Urinary bladder (tissue), 4 donors: Measurements from ENCODE around the gene CCNJ. TPM values are rescaled to one million over a fixed set of nuclear protein-coding genes. Genes with fewer than 3 reads are reported as not detected.

ENCODE experiments used
- DNase-seq: peaks from one replicate; pipeline ENCODE4 v3.0.0-alpha.2; 2015; ENCODE audit errors: extremely low spot score
- H3K27ac ChIP-seq: one replicate; pipeline ENCODE4 v1.5.1; 2013; ENCODE audit warnings: low read depth, mild to moderate bottlenecking, moderate library complexity
- H3K36me3 ChIP-seq: one replicate; pipeline ENCODE4 v1.6.1; 2013; ENCODE audit warnings: mild to moderate bottlenecking, moderate library complexity; ENCODE audit not compliant: insufficient read depth
- H3K4me1 ChIP-seq: one replicate; pipeline ENCODE4 v1.6.1; 2013; ENCODE audit warnings: mild to moderate bottlenecking, moderate library complexity; ENCODE audit not compliant: insufficient read depth
- H3K4me3 ChIP-seq: one replicate; pipeline ENCODE4 v1.5.1; 2013; ENCODE audit warnings: low read depth, low read length
- WGBS: extraction: QIAGEN DNeasy Blood & Tissue Kit; methylation state at CpG from one replicate; pipeline ENCODE4 v1.1.7; 2013; 5-methylcytosine and 5-hydroxymethylcytosine counted together
- polyA plus RNA-seq: library from polyadenylated mRNA; stranded (reverse); fragments of 200-250 nt; gene quantifications from one replicate; pipeline ENCODE4 v1.2.3, GENCODE V29; 2013
- small RNA-seq: library from RNA; depleted of rRNA; stranded (forward); fragments of <200 nt; gene quantifications from one replicate; pipeline ENCODE3, GENCODE V24; 2014
- total RNA-seq: library from RNA; depleted of rRNA; stranded (reverse); fragments of >200 nt; gene quantifications from one replicate; pipeline ENCODE4 v1.2.3, GENCODE V29; 2014
- donor health status: healthy with polysubstance abuse.
- donor health status: healthy.

CCNJ gene
- total and polyA plus RNA-seq, 2 donors = 3.5 to 7.3 TPM

- H3K27ac ChIP-seq = no peak overlapping the region
- DNase-seq = no peak
- no peaks in the 10 kb centered on the region for H3K4me1 ChIP-seq
- WGBS = 94% methylated on average over 2 of the region's 2 CpGs
- H3K4me3 ChIP-seq = no peak overlapping the region
- peaks cover 2% of the 10 kb centered on the region for H3K36me3 ChIP-seq
Measured at GRCh38 chr10:96082153-96082552, 38.8 kb downstream of the CCNJ start.

GRCh38 chr10:96082748-96083147 lies 39.4 kb downstream of the CCNJ start:
- H3K4me1 ChIP-seq = no peaks in the 10 kb centered on the region
- WGBS = 81% methylated on average over 1 of the region's 1 CpG
- H3K36me3 ChIP-seq = peaks cover 2% of the 10 kb centered on the region
- DNase-seq = no peak
- no peak overlapping the region for H3K4me3 ChIP-seq
- H3K27ac ChIP-seq = no peak overlapping the region

DNA sequence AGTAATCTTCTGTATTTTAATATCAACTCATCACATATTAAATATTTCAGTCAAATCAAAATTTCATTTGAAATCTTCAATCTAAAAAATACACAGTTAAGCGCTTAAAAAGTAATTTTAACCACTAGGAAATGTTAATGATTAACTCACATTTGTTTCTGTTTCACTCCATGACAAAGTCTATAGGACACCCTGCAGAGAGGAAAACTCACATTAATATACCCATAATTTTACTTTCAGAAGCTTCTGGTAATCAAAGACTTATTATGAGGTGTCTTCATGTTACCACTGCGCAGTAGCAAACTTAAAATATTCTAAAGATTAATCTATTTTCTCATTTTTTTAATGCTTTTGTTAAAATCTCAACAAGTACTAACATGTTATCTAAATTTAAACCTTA lies 45.7 kb downstream of the CCNJ start:
- Histone ChIP-seq H3K4me3 (no peak overlapping the region), H3K36me3 (no peaks in the 10 kb centered on the region), H3K27ac (no peak overlapping the region), H3K4me1 (no peaks in the 10 kb centered on the region)
- DNase-seq = no peak
- WGBS = 87% methylated on average over 2 of the region's 2 CpGs

DNA sequence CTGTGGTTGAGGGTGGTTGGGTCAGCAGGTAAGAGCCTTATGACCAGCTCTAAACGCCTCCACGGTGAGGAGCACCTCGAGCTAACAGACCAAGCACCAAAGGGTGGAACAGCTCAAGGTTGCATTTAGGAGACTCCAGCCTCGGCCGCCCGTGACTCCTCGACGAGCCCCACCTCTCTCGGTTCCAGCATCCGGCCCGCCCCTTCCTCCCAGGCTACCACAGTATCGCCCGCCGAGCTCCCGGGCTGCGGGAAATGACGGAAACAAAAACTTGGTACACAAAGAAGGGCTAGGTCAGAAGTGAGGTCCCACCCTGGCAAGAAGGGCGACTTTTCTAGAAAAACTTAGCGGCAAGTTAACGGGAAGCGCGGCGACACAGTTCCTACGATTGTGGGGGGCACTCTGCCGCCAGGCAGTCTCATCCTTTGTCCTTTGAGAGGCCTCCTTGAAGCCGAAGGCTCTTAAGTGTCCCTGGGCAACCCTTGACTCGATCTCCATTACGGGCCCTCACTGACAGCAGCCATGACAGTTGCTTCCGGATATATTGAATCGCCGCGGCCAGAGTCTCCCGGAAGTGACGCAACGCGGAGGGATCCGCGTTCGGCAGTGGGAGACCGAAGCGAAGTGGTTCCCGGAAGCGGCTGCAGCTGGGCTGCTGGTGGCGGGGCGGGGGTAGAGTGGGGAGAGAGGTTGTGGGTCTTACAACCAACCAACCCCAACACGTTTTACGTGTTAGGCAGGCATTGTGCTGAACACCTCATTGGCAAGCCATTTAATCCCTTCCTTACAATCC lies 46.5 kb downstream of the CCNJ start:
- peak overlapping the region; percentile 64 for H3K27ac ChIP-seq
- DNase-seq = peak; percentile 87
- 2% methylated on average over 47 of the region's 47 CpGs for WGBS
- no peaks in the 10 kb centered on the region for H3K36me3 ChIP-seq
- no peaks in the 10 kb centered on the region for H3K4me1 ChIP-seq
- peak overlapping the region; percentile 71 for H3K4me3 ChIP-seq

GRCh38 chr10:96090463-96090800 lies 47.0 kb downstream of the CCNJ start:
- H3K4me3 ChIP-seq = peak overlapping the region; percentile 71
- H3K27ac ChIP-seq = no peak overlapping the region
- no peak for DNase-seq
- WGBS = 78% methylated on average over 9 of the region's 9 CpGs
- no peaks in the 10 kb centered on the region for H3K36me3 ChIP-seq
- H3K4me1 ChIP-seq = no peaks in the 10 kb centered on the region

- Histone ChIP-seq H3K4me3 (no peak overlapping the region), H3K27ac (no peak overlapping the region), H3K4me1 (no peaks in the 10 kb centered on the region), H3K36me3 (no peaks in the 10 kb centered on the region)
- 89% methylated on average over 8 of the region's 8 CpGs for WGBS
- no peak for DNase-seq
Measured at GRCh38 chr10:96092999-96093767, 49.8 kb downstream of the CCNJ start.

GRCh38 chr10:96093948-96094347 lies 50.6 kb downstream of the CCNJ start:
- 60% methylated on average over 2 of the region's 2 CpGs for WGBS
- no peak overlapping the region for H3K27ac ChIP-seq
- no peaks in the 10 kb centered on the region for H3K36me3 ChIP-seq
- DNase-seq = no peak
- no peaks in the 10 kb centered on the region for H3K4me1 ChIP-seq
- no peak overlapping the region for H3K4me3 ChIP-seq

GRCh38 chr10:96096958-96097357 lies 53.6 kb downstream of the CCNJ start:
- Histone ChIP-seq H3K36me3 (no peaks in the 10 kb centered on the region), H3K4me3 (no peak overlapping the region), H3K4me1 (no peaks in the 10 kb centered on the region), H3K27ac (no peak overlapping the region)
- DNase-seq = no peak
- WGBS = 59% methylated on average over 1 of the region's 1 CpG

DNA sequence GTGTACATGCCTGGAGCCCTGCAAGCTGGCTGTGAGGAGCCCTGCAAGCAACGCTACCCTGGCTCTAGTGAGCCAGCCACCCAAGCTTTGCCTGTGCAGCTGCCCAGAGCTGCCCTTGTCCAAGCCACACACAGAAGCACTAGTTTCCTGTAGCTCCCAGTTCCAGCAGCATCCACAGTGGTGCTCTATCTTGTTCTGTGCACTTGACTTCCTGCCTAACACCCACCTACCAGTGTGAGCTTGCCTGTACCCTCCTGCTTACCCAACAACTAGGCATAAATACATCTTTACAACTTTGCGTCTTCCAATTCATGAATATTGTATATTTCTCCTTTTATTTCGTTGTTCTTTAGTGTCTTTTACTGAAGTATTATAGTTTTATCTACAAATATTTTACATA lies 54.5 kb downstream of the CCNJ start:
- H3K27ac ChIP-seq = no peak overlapping the region
- WGBS = 86% methylated on average over 3 of the region's 3 CpGs
- no peak for DNase-seq
- H3K4me3 ChIP-seq = no peak overlapping the region
- no peaks in the 10 kb centered on the region for H3K4me1 ChIP-seq
- no peaks in the 10 kb centered on the region for H3K36me3 ChIP-seq

DNA sequence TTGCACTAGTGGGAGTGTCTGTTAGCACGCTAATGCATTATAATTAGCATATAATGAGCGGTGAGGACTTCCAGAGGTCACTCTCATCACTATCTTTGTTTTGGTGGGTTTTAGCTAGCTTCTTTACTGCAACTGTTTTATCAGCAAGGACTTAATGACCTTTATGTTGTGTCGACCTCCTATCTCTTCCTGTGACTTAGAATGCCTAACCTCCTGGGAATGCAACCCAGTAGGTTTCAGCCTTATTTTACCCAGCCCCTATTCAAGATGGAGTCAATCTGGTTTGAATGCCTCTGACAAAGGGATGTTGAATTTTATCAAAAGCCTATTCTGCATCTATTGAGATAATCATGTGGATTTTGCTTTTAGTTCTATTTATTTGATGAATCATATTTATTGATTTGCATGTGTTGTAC lies 64.2 kb downstream of the CCNJ start:
- no peak overlapping the region for H3K27ac ChIP-seq
- H3K4me1 ChIP-seq = no peaks in the 10 kb centered on the region
- H3K4me3 ChIP-seq = no peak overlapping the region
- WGBS = 55% methylated on average over 3 of the region's 3 CpGs
- H3K36me3 ChIP-seq = no peaks in the 10 kb centered on the region
- DNase-seq = no peak

Small RNAs within 50 kb of the gene (small RNA-seq; reads per million reads assigned to genes)
- 0.71 reads per million, percentile 63 among the genes with 10 or more reads in this experiment for gene MIR3157

Other genes starting within 250 kb of the CCNJ start
- gene CC2D2B, start 135.6 kb upstream of the CCNJ start, total RNA-seq = 13.1 TPM
- gene CC2D2B, start 135.6 kb upstream of the CCNJ start, polyA plus RNA-seq = 0.75 TPM
- 101 TPM for gene ZNF518A, start 86.7 kb downstream of the CCNJ start, total RNA-seq
- 5.1 TPM for gene ZNF518A, start 86.7 kb downstream of the CCNJ start, polyA plus RNA-seq
- gene BLNK, start 228.0 kb downstream of the CCNJ start, total RNA-seq = 7.3 TPM
- 1.9 TPM for gene BLNK, start 228.0 kb downstream of the CCNJ start, polyA plus RNA-seq